Fibroblast of villous mesenchyme (primary cell): Measurements from ENCODE around the gene NAT16. TPM values are rescaled to one million over a fixed set of nuclear protein-coding genes. Genes with fewer than 3 reads are reported as not detected.
"Not testable (repeated sequence)": the region's sequence is repeated elsewhere in the genome, so short reads cannot be mapped to it uniquely, and the experiment has no call there.

Experiments
- DNase-seq: peaks from one replicate; pipeline ENCODE4 v3.0.0-alpha.2; 2010; ENCODE audit warnings: low read depth
- H3K4me3 ChIP-seq: 2 replicates; pipeline ENCODE4 v1.5.1; 2011; ENCODE audit warnings: low read depth, mild to moderate bottlenecking, low read length
- CTCF ChIP-seq: IDR thresholded peaks from 2 replicates; pipeline ENCODE4 v1.5.1; 2012; ENCODE audit warnings: low read depth, mild to moderate bottlenecking, low read length; ENCODE audit not compliant: insufficient read depth
- total RNA-seq: library from RNA; depleted of rRNA; stranded (reverse); fragments of >200 nt; gene quantifications from 2 replicates; pipeline ENCODE4 v1.2.3, GENCODE V29; 2012

NAT16 gene
- total RNA-seq, 1 donor: not detected

GRCh38 chr7:101202603-101202918, 22.5 kb upstream of the NAT16 start:
- no peak overlapping the region for H3K4me3 ChIP-seq
- DNase-seq: no peak
- no peak for TF ChIP-seq CTCF

- no peak overlapping the region for H3K4me3 ChIP-seq
- TF ChIP-seq CTCF: no peak
- peak; percentile 7 for DNase-seq
Measured at GRCh38 chr7:101201695-101202602, 21.9 kb upstream of the NAT16 start.

GRCh38 chr7:101200862-101201599, 20.9 kb upstream of the NAT16 start, which contains the start of gene MOGAT3:
MOGAT3 (minus strand) TSS chr7:101201036; CDS start chr7:101200854, 182 bp downstream.
- H3K4me3 ChIP-seq: no peak within 1 kb of the TSS
- DNase-seq: no peak
- no peak for TF ChIP-seq CTCF

GRCh38 chr7:101200504-101200861, 20.4 kb upstream of the NAT16 start:
- no peak for TF ChIP-seq CTCF
- DNase-seq: no peak
- H3K4me3 ChIP-seq: no peak overlapping the region

- H3K4me3 ChIP-seq, DNase-seq: not testable (repeated sequence)
Measured at GRCh38 chr7:101199522-101199921, 19.4 kb upstream of the NAT16 start.

- DNase-seq: no peak
- no peak overlapping the region for H3K4me3 ChIP-seq
- TF ChIP-seq CTCF: no peak
Measured at GRCh38 chr7:101198476-101198875, 18.4 kb upstream of the NAT16 start.

- no peak for DNase-seq
- H3K4me3 ChIP-seq: no peak overlapping the region
- no peak for TF ChIP-seq CTCF
Measured at GRCh38 chr7:101197991-101198390, 17.9 kb upstream of the NAT16 start.
